HG02571 (cell line): ENCODE results near the gene PRR15L.
"Not testable (repeated sequence)": the region's sequence is repeated elsewhere in the genome, so short reads cannot be mapped to it uniquely, and the experiment has no call there.

Experiments
- ATAC-seq: cut with Tn5 transposase; IDR thresholded peaks from one replicate; pipeline ENCODE4 v1.9.1; 2021; ENCODE audit warnings: mild to moderate bottlenecking, moderate library complexity; ENCODE audit not compliant: unreplicated experiment

The PRR15L gene

GRCh38 chr17:47957591-47958490 lies at the start of gene PRR15L:
Gene PRR15L (minus strand): TSS chr17:47957883. CDS start chr17:47953234, 4,649 bp downstream.
- ATAC-seq, result no peak

- ATAC-seq, result no peak
Observed at GRCh38 chr17:48006936-48007709, 49.4 kb upstream of the PRR15L start.

- no peak for ATAC-seq
Observed at GRCh38 chr17:48004983-48005382, 47.3 kb upstream of the PRR15L start.

GRCh38 chr17:48003417-48004151 lies 45.9 kb upstream of the PRR15L start:
- no peak for ATAC-seq

GRCh38 chr17:48002916-48003416 lies 45.3 kb upstream of the PRR15L start:
- no peak for ATAC-seq

- no peak for ATAC-seq
Observed at GRCh38 chr17:48002266-48002915, 44.7 kb upstream of the PRR15L start.

- ATAC-seq, result not testable (repeated sequence)
Observed at GRCh38 chr17:48001657-48002056, 44.0 kb upstream of the PRR15L start.

GRCh38 chr17:48001197-48001596 lies 43.5 kb upstream of the PRR15L start:
- no peak for ATAC-seq

GRCh38 chr17:47999582-47999981 lies 41.9 kb upstream of the PRR15L start:
- no peak for ATAC-seq

- no peak for ATAC-seq
Observed at GRCh38 chr17:47998044-47998443, 40.4 kb upstream of the PRR15L start.

GRCh38 chr17:47997586-47997985 lies 39.9 kb upstream of the PRR15L start:
- ATAC-seq, result no peak

- ATAC-seq, result no peak
Observed at GRCh38 chr17:47996201-47996600, 38.5 kb upstream of the PRR15L start.

GRCh38 chr17:47995241-47995935 lies 37.7 kb upstream of the PRR15L start:
- no peak for ATAC-seq

GRCh38 chr17:47994724-47995123 lies 37.0 kb upstream of the PRR15L start:
- ATAC-seq, result no peak

GRCh38 chr17:47993964-47994363 lies 36.3 kb upstream of the PRR15L start:
- ATAC-seq, result no peak

- no peak for ATAC-seq
Observed at GRCh38 chr17:47993031-47993564, 35.4 kb upstream of the PRR15L start.

GRCh38 chr17:47992216-47992615 lies 34.5 kb upstream of the PRR15L start:
- ATAC-seq, result no peak

GRCh38 chr17:47990962-47991731 lies 33.5 kb upstream of the PRR15L start:
- no peak for ATAC-seq

GRCh38 chr17:47989700-47990099 lies 32.0 kb upstream of the PRR15L start:
- ATAC-seq, result no peak
